GM21825 (cell line): ENCODE measurements around the gene PHRF1.
"Not testable (repeated sequence)": the region's sequence is repeated elsewhere in the genome, so short reads cannot be mapped to it uniquely, and the experiment has no call there.

Experiments
- ATAC-seq: cut with Tn5 transposase; IDR thresholded peaks from one replicate; pipeline ENCODE4 v1.9.1; 2021; ENCODE audit warnings: mild to moderate bottlenecking, moderate library complexity; ENCODE audit not compliant: unreplicated experiment

The PHRF1 gene

DNA sequence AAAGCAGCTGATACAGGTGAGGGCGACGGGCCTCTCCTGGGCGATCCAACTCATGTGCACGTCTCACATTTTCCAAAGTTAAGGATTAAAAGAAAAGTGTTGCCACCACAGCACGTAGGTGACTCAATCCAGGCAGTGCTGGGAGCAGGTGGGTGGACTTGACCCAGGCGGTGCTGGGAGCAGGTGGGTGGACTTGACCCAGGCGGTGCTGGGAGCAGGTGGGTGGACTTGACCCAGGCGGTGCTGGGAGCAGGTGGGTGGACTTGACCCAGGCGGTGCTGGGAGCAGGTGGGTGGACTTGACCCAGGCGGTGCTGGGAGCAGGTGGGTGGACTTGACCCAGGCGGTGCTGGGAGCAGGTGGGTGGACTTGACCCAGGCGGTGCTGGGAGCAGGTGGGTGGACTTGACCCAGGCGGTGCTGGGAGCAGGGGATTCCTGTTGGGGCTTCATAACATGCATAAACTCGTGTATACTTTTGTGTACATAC is 71.4 kb downstream of the PHRF1 start:
- not testable (repeated sequence) for ATAC-seq

- no peak for ATAC-seq
Measured at GRCh38 chr11:650482-650881, 74.2 kb downstream of the PHRF1 start.

GRCh38 chr11:653136-653535 is 76.9 kb downstream of the PHRF1 start:
- ATAC-seq = not testable (repeated sequence)

DNA sequence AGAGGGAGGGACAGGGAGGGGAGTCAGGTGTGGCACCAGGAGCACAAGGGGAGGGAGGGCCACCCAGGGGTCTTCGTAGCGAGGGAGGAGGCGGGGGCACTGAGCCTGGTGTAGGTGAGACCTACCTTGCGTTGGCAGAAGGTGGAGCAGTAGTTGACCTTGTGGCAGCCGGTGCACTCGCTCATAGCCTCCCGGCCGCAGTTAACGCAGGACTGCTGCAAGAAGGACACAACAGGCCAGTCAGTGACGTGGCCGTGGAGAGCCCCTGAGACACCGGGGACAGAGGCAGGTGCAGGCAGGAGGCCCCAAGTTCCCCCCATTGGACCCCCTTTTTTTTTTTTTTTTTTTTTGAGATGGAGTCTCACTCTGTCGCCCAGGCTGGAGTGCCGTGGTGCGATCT is 77.6 kb downstream of the PHRF1 start:
- no peak for ATAC-seq

DNA sequence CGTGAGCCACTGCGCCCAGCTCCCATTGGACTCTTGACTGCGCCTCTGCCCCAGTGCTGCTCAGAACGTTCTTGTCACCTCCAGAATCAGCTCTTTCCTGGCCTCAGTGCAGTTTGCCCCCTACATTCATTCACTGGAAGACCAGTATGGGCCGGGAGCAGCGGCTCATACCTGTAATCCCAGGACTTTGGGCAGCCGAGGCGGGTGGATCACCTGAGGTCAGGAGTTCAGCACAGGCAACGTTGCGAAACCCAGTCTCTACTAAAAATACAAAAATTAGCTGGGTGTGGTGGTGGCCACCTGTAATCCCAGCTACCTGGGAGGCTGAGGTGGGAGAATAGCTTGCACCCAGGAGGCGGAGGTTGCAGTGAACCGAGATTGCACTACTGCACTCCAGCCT is 78.2 kb downstream of the PHRF1 start:
- not testable (repeated sequence) for ATAC-seq

- ATAC-seq = no peak
Measured at GRCh38 chr11:655036-655726, 78.9 kb downstream of the PHRF1 start.

DNA sequence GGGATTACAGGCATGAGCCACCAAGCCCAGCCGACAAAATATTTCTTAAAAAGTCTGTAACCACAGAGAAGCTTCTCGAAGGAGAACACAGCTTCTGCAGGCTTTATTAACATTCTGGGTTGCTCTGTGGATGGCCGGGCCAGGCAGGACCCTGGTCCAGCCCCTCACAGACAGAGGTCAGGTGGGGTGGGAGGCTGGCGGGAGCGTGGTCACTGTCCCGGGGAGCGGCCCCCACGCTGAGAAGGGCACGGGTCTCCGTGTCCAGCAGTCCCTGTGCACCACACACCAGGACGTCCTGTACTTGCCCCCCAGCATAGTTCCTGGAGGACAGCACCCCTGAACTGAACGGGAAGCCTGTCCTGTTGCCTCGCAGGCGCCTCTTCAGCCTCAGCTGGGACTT is 80.2 kb downstream of the PHRF1 start:
- no peak for ATAC-seq

DNA sequence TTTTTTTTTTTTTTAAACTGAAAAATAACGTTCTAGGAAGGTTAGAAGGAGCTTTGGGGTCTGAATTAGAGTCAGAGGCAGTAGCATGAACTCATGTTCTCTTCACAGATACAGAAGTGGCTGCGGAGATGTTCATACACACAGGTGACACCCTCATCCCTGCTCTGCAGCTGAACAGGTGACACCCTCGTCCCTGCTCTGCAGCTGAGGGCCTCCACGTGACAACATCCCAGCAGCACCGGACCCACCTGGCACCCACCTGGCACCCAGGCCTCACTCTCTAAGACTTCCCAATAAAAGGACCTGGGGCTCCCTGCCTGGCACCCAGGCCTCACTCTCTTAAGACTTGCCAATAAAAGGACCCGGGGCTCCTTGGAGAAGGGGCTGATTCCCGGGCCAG is 80.6 kb downstream of the PHRF1 start:
- ATAC-seq = no peak

GRCh38 chr11:657691-658126 is 81.4 kb downstream of the PHRF1 start:
- ATAC-seq = no peak

GRCh38 chr11:659532-660085 is 83.3 kb downstream of the PHRF1 start:
- no peak for ATAC-seq

DNA sequence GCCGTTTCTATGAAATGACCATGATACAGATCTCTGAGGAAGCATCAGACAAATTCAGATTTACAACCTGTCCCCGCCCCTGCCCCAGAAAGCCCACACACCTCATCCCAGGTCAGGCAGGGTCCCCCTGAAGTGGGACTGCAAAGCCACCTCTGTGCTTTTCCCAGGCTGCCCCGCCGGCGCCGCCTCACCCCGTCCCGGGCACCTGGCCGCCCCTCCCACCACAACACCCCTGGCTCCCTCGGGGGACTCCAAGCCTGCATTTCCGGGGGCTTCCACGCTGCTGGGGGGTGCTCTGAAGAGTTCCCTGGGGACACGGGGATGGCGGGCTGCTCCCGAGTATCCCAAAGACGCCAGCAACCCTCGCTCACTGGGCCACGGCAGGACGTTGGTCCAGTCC is 84.0 kb downstream of the PHRF1 start:
- no peak for ATAC-seq

DNA sequence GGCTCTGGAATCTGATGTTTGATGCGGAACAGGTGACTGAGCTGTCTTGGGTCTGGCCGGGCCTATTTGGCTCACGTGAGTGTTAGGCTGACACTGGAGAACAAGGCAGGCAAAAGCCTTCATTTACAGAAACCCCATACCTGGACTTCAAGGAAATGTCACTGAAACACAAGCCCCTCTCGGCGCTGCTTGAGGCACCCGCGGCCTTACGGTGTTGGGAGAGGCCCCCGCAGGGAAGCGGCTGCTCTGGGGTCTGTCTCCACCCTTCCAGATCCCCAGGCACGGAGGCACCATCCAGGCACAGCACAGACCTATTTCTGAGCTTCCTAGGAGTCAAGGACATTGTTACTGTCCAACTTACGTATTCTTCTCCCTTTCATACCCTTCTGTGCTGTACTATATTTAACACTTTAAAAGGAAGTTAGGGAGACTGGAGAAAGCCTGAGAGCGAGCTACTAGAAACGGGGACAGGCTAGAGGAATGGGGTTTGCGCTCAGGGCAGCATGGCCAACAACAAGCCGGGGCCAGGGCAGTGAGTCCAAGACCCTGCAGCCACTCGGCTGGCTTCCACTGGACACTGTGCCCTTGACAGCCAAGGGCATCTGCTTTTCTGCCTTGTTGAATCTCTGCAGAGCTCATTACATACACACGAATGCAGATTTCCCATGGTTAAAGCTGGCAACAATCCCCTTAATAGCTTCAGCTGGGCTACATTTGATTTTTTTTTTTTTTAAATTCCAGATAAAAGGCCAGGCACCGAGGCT is 84.6 kb downstream of the PHRF1 start:
- no peak for ATAC-seq
